GM21447 (cell line): ENCODE measurements around the gene SLC19A1.
"Not testable (repeated sequence)": the region's sequence is repeated elsewhere in the genome, so short reads cannot be mapped to it uniquely, and the experiment has no call there.

ENCODE experiments used
- ATAC-seq: cut with Tn5 transposase; IDR thresholded peaks from one replicate; pipeline ENCODE4 v1.9.1; 2021; ENCODE audit not compliant: unreplicated experiment

SLC19A1 gene

GRCh38 chr21:45576838-45577737 is 34.8 kb upstream of the SLC19A1 start:
- ATAC-seq: no peak

GRCh38 chr21:45575993-45576837 is 34.0 kb upstream of the SLC19A1 start:
- no peak for ATAC-seq

GRCh38 chr21:45575304-45575992 is 33.2 kb upstream of the SLC19A1 start:
- ATAC-seq: no peak

- ATAC-seq: no peak
Measured at GRCh38 chr21:45574691-45575090, 32.5 kb upstream of the SLC19A1 start.

GRCh38 chr21:45574081-45574501 is 31.9 kb upstream of the SLC19A1 start:
- ATAC-seq: no peak

- ATAC-seq: no peak
Measured at GRCh38 chr21:45573452-45574035, 31.3 kb upstream of the SLC19A1 start.

- no peak for ATAC-seq
Measured at GRCh38 chr21:45572783-45573451, 30.7 kb upstream of the SLC19A1 start.

- no peak for ATAC-seq
Measured at GRCh38 chr21:45572231-45572630, 30.0 kb upstream of the SLC19A1 start.

GRCh38 chr21:45571641-45572040 is 29.4 kb upstream of the SLC19A1 start:
- ATAC-seq: no peak

GRCh38 chr21:45570826-45571601 is 28.8 kb upstream of the SLC19A1 start:
- ATAC-seq: no peak

- no peak for ATAC-seq
Measured at GRCh38 chr21:45570071-45570470, 27.8 kb upstream of the SLC19A1 start.

GRCh38 chr21:45568383-45568782 is 26.1 kb upstream of the SLC19A1 start:
- no peak for ATAC-seq

- not testable (repeated sequence) for ATAC-seq
Measured at GRCh38 chr21:45564137-45564536, 21.9 kb upstream of the SLC19A1 start.

- no peak for ATAC-seq
Measured at GRCh38 chr21:45562965-45563364, 20.7 kb upstream of the SLC19A1 start.

GRCh38 chr21:45562402-45562801 is 20.2 kb upstream of the SLC19A1 start:
- ATAC-seq: no peak

- not testable (repeated sequence) for ATAC-seq
Measured at GRCh38 chr21:45561241-45561640, 19.0 kb upstream of the SLC19A1 start.

GRCh38 chr21:45560106-45561021 is 18.1 kb upstream of the SLC19A1 start:
- no peak for ATAC-seq
